Spinal cord (tissue), 10 donors: ENCODE measurements around the gene HAUS3. TPM values are rescaled to one million over a fixed set of nuclear protein-coding genes. Genes with fewer than 3 reads are reported as not detected.

Source experiments
- DNase-seq, 6 donors: peaks; one replicate each; pipeline versions ENCODE4 v3.0.0 to v3.0.0-alpha.2; 2013 to 2015; ENCODE audit warnings: low spot score in 6 of 6, low read depth in 4 of 6
- H3K27ac ChIP-seq: one replicate; pipeline ENCODE4 v1.5.1; 2013; ENCODE audit warnings: low read depth, low read length, control low read depth
- H3K27me3 ChIP-seq: one replicate; pipeline ENCODE4 v1.6.1; 2013; ENCODE audit warnings: low read length; ENCODE audit not compliant: control insufficient read depth, insufficient read depth
- H3K36me3 ChIP-seq: one replicate; pipeline ENCODE4 v1.6.1; 2013; ENCODE audit warnings: low read length; ENCODE audit not compliant: control insufficient read depth, insufficient read depth
- H3K4me1 ChIP-seq: one replicate; pipeline ENCODE4 v1.6.1; 2013; ENCODE audit warnings: low read length; ENCODE audit not compliant: control insufficient read depth, insufficient read depth
- H3K4me3 ChIP-seq: one replicate; pipeline ENCODE4 v1.5.1; 2013; ENCODE audit warnings: low read depth, low read length, control low read depth
- H3K9me3 ChIP-seq: one replicate; pipeline ENCODE4 v1.6.1; 2013; ENCODE audit warnings: low read length; ENCODE audit not compliant: control insufficient read depth, insufficient read depth
- whole genome bisulfite sequencing: methylation state at CpG from one replicate; pipeline ENCODE4 v1.1.5; 2013; ENCODE audit warnings: missing lambda C conversion rate; ENCODE audit not compliant: insufficient coverage; 5-methylcytosine and 5-hydroxymethylcytosine counted together
- polyA plus RNA-seq, 2 donors: library from polyadenylated mRNA; unstranded; fragments of 120-200 nt; gene quantifications; one replicate each; pipeline ENCODE4 v1.2.1, GENCODE V29; 2013; ENCODE audit not compliant: insufficient read length in 2 of 2
- total RNA-seq, 2 donors: library from RNA; depleted of rRNA in 1 of 2; stranded (reverse); fragments of 120-200 nt in 1 of 2; fragments of >200 nt in 1 of 2; gene quantifications; one replicate each; pipeline versions ENCODE4 v1.2.3 to v1.2.4, GENCODE V29; 2013 to 2014
- donor health status: healthy.

Gene HAUS3
- total and polyA plus RNA-seq, 4 donors: 13.2 to 22.6 (median 16.9) TPM

- Histone ChIP-seq H3K4me1 (peaks cover 28% of the 10 kb centered on the region), H3K9me3 (no peaks in the 10 kb centered on the region), H3K27me3 (no peaks in the 10 kb centered on the region), H3K4me3 (no peak overlapping the region), H3K36me3 (peaks cover 95% of the 10 kb centered on the region), H3K27ac (no peak overlapping the region)
- no peak for DNase-seq
- WGBS: 73% methylated on average over 5 of the region's 12 CpGs
Measured at GRCh38 chr4:2252530-2253091, 10.7 kb upstream of the HAUS3 start.

- DNase-seq: no peak
- no peak overlapping the region for H3K27ac ChIP-seq
- WGBS: 97% methylated on average over 14 of the region's 16 CpGs
- H3K36me3 ChIP-seq: peaks cover 95% of the 10 kb centered on the region
- H3K27me3 ChIP-seq: no peaks in the 10 kb centered on the region
- no peak overlapping the region for H3K4me3 ChIP-seq
- peaks cover 21% of the 10 kb centered on the region for H3K4me1 ChIP-seq
- H3K9me3 ChIP-seq: no peaks in the 10 kb centered on the region
Measured at GRCh38 chr4:2251795-2252529, 10.0 kb upstream of the HAUS3 start.

GRCh38 chr4:2251073-2251794 is 9.3 kb upstream of the HAUS3 start:
- 93% methylated on average over 25 of the region's 25 CpGs for WGBS

GRCh38 chr4:2250357-2251072 is 8.6 kb upstream of the HAUS3 start:
- DNase-seq: no peak
- Histone ChIP-seq H3K4me3 (no peak overlapping the region), H3K36me3 (peaks cover 90% of the 10 kb centered on the region), H3K27me3 (no peaks in the 10 kb centered on the region), H3K27ac (no peak overlapping the region), H3K4me1 (peaks cover 11% of the 10 kb centered on the region), H3K9me3 (no peaks in the 10 kb centered on the region)
- 93% methylated on average over 21 of the region's 30 CpGs for WGBS

More at GRCh38 chr4:2251073-2251794, 9.3 kb upstream of the HAUS3 start:
- H3K36me3 ChIP-seq: peaks cover 95% of the 10 kb centered on the region
- no peak for DNase-seq
- no peaks in the 10 kb centered on the region for H3K27me3 ChIP-seq
- H3K27ac ChIP-seq: no peak overlapping the region
- no peak overlapping the region for H3K4me3 ChIP-seq
- no peaks in the 10 kb centered on the region for H3K9me3 ChIP-seq
- H3K4me1 ChIP-seq: peaks cover 14% of the 10 kb centered on the region

GRCh38 chr4:2249526-2250356 is 7.8 kb upstream of the HAUS3 start:
- peaks cover 11% of the 10 kb centered on the region for H3K4me1 ChIP-seq
- no peaks in the 10 kb centered on the region for H3K9me3 ChIP-seq
- WGBS: 93% methylated on average over 24 of the region's 26 CpGs
- DNase-seq: peak in 1 of 6 donors; percentile 0
- H3K27ac ChIP-seq: no peak overlapping the region
- no peak overlapping the region for H3K4me3 ChIP-seq
- peaks cover 83% of the 10 kb centered on the region for H3K36me3 ChIP-seq
- H3K27me3 ChIP-seq: no peaks in the 10 kb centered on the region

GRCh38 chr4:2248821-2249261 is 6.9 kb upstream of the HAUS3 start:
- H3K27ac ChIP-seq: no peak overlapping the region
- WGBS: 81% methylated on average over 10 of the region's 10 CpGs
- DNase-seq: peak in 1 of 6 donors; percentile 0

GRCh38 chr4:2248044-2248780 is 6.3 kb upstream of the HAUS3 start:
- Histone ChIP-seq H3K4me3 (no peak overlapping the region), H3K27ac (no peak overlapping the region), H3K36me3 (peaks cover 71% of the 10 kb centered on the region), H3K4me1 (peaks cover 11% of the 10 kb centered on the region), H3K9me3 (no peaks in the 10 kb centered on the region), H3K27me3 (no peaks in the 10 kb centered on the region)
- WGBS: 84% methylated on average over 21 of the region's 21 CpGs
- DNase-seq: peak in 1 of 6 donors; percentile 0

More at GRCh38 chr4:2248821-2249261, 6.9 kb upstream of the HAUS3 start:
- Histone ChIP-seq H3K27me3 (no peaks in the 10 kb centered on the region), H3K4me3 (no peak overlapping the region), H3K4me1 (peaks cover 11% of the 10 kb centered on the region), H3K36me3 (peaks cover 77% of the 10 kb centered on the region), H3K9me3 (no peaks in the 10 kb centered on the region)

GRCh38 chr4:2247128-2248043 is 5.5 kb upstream of the HAUS3 start:
- Histone ChIP-seq H3K27ac (no peak overlapping the region), H3K9me3 (no peaks in the 10 kb centered on the region), H3K4me1 (peaks cover 13% of the 10 kb centered on the region), H3K27me3 (no peaks in the 10 kb centered on the region), H3K4me3 (no peak overlapping the region), H3K36me3 (peaks cover 63% of the 10 kb centered on the region)
- 89% methylated on average over 30 of the region's 42 CpGs for WGBS
- peak in 1 of 6 donors; percentile 2 for DNase-seq
